Activated CD4-positive, alpha-beta T cell treated with anti-CD3 and anti-CD28 coated beads for 24 hours (primary cell): ENCODE data around the gene SRA1.
A peak's percentile ranks its signal among the peaks of the same experiment; 100 is the strongest.

Experiments
- DNase-seq, 2 donors: peaks; one replicate each; pipeline ENCODE4 v3.0.0-alpha.2; 2020; ENCODE audit warnings: low read depth in 2 of 2

Gene SRA1

GRCh38 chr5:140550147-140551079 lies 6.9 kb downstream of the SRA1 start:
- DNase-seq, result no peak

- DNase-seq, result no peak
Measured at GRCh38 chr5:140549237-140550144, 7.8 kb downstream of the SRA1 start.

- no peak for DNase-seq
Measured at GRCh38 chr5:140548791-140549190, 8.5 kb downstream of the SRA1 start.

- no peak for DNase-seq
Measured at GRCh38 chr5:140548300-140548688, 9.0 kb downstream of the SRA1 start.

DNA sequence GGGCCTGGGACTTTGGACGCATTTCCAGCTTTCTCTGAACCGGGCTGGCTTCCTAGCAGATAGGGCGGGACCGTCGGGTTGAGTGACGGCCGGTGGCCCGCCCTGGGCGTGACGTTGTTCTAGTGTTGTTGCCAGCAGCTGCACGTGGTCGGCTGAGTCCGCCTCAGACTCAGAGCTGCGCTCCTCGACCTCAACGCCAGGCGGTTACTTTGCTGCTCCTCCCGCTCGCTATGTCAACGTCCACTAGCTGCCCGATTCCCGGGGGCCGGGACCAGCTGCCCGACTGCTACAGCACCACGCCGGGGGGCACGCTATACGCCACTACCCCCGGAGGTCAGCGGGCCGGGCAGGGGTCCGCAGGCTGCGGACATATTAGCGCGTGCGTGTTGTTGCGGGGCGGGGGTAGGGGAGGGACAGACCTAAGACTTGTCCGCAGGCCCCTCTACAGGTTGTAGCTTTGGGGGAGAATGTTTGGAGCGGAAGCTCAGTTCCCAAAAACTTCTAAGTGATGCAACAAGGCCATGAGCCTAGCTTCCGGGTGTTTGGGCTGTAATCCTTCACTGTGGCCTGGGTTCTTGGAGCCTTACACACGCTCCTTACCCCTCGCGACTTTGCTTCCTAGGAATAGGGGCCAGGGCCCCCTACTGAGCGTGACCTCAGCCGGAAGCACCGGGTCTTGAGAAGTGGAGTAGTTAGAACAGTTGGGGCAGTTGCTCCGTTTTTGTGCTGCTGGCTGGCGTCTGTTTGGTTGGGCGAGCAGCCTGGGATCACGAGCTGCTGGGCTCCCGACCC lies 9.6 kb downstream of the SRA1 start, which contains the start of gene EIF4EBP3:
TSS of gene EIF4EBP3 (plus strand) at position 155 of the 792 bp plus-strand sequence. CDS start at position 231, 76 bp downstream.
- peak; percentile 79 to 80 for DNase-seq

GRCh38 chr5:140546851-140547507 lies 10.3 kb downstream of the SRA1 start:
- DNase-seq, result no peak

DNA sequence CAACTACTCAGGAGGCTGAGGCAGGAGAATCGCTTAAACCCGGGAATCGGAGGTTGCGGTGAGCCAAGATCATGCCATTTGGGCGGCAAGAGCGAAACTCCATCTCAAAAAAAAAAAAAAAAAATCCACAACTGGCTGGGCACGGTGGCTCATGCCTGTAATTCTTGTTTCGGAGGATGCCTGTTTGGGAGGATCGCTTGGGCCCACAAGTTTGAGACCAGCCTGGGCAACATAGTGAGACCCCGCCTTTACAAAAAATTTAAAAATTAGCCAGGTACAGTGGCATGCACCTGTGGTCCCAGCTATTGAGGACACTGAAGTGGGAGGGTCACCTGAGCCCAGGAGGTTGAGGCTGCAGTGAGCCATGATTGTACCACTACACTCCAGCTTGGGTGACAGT lies 11.7 kb downstream of the SRA1 start:
- DNase-seq, result no peak

DNA sequence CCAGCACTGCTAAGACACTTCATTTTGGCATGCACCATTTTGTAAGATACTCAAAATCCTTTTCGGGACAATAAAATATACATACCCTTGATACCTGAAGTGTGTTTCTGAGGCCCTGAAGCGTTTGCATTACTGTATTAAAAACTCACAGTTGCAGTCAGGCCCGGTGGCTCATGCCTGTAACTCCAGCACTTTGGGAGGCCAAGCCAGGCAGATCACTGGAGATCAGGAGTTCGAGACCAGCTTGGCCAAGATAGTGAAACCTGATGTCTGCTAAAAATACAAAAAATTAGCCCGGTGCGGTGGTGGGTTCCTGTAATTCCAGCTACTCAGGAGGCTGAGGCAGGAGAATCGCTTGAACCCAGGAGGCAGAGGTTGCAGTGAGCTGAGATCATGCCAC lies 12.3 kb downstream of the SRA1 start:
- no peak for DNase-seq

- DNase-seq, result no peak
Measured at GRCh38 chr5:140542972-140543371, 14.3 kb downstream of the SRA1 start.

DNA sequence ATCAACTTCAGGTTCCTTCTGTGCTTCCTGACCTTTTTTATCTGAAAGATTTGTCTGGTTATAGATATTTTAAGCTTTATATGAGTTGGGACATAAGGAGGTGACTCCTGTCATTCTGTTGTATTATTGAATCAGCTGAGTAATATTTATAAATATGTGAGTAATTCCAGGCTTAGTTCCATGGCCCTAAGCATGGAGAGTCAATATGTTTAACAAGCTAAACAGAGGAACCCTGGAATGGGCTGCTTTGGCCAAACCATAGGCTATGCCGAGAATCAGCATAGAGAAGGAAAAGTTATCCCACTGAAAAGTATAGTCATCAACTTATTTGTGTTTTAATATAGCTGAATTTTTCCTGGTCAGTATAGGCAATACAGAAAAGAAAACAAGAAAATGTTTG lies 17.0 kb downstream of the SRA1 start:
- no peak for DNase-seq

GRCh38 chr5:140524003-140524402 lies 33.3 kb downstream of the SRA1 start:
- no peak for DNase-seq

DNA sequence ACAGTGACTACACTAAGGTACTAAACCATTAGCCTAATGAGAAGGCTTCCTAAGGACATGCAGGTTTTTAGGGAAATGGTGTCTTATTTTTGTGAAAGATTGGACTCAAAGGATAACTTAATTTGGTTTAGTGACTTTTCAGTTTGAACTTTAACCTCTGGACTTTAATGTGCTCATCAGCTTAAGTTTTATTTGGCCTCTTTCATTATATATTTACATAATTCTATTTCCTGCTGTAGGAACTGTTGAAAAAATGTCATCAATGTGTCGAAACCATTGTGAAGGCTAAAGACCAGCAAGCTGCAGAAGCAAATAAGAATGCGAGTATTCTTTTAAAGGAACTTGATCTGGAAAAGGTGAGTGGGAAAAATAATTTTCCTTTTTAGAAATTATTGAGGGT lies 44.1 kb downstream of the SRA1 start:
- no peak for DNase-seq

DNA sequence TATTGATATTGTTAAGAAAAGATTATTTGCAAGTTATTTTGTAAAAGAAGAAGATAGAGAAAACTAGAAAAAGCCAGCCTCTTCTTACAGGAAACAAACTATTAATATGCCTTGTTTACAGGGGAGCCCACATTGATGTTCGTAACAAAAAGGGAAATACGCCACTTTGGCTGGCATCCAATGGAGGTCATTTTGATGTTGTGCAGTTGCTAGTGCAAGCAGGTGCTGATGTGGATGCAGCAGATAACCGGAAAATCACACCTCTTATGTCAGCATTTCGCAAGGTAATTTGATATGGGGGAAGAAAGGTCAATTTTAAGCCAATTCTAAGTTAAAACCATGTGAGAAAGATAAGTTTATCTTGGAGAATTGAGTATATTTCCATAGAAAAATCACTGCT lies 47.4 kb downstream of the SRA1 start:
- no peak for DNase-seq

DNA sequence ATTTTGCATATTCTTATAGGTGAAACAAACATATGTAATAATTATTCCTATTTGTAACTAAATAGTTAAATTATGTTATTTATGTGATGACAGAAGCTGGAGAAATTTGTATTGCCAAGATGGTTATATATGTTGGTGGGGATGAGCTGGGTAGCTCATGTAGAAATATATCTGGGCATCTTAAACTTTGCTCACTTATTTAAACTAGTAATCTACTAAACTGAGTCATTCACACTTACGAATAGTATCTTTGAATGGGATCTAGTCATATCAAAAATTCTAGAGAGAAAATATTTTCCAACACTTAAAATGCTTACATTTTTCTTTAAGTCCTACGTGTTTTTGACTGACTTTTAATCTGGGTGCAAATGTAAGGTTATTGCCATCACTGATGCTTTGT lies 54.4 kb downstream of the SRA1 start:
- no peak for DNase-seq
